WTC11 (cell line): ENCODE measurements around the gene CCDC167. TPM values are rescaled to one million over a fixed set of nuclear protein-coding genes. Genes with fewer than 3 reads are reported as not detected.

ENCODE experiments used
- ATAC-seq: fragments of 200-7000 bp; cut with Tn5 transposase; 2 replicates; pipeline ENCODE4 v1.10.0; 2021; ENCODE audit warnings: mild to moderate bottlenecking, moderate library complexity
- CTCF ChIA-PET: fragments of 300-600 bp; sonication (Branson Sonifier 250); formaldehyde crosslinking; loops from one replicate; lab custom pipeline; 2021; ENCODE audit warnings: antibody characterized with exemption; lab: Charles Lee
- POLR2A ChIA-PET: fragments of 350-600 bp; sonication (Branson Sonifier 250); formaldehyde crosslinking; loops from one replicate; lab custom pipeline; 2021; ENCODE audit warnings: antibody characterized with exemption; lab: Charles Lee
- DNase-seq: peaks from one replicate; pipeline ENCODE4 v3.0.0; 2021; ENCODE audit warnings: low spot score
- H3K27ac Mint-ChIP-seq: 2 replicates; pipeline ENCODE4 v1.8.0; 2021; ENCODE audit warnings: mixed read lengths
- H3K27me3 Mint-ChIP-seq: 2 replicates; pipeline ENCODE4 v1.8.0; 2021; ENCODE audit warnings: low read depth, mild to moderate bottlenecking, moderate library complexity, mixed read lengths
- H3K36me3 Mint-ChIP-seq: 2 replicates; pipeline ENCODE4 v1.8.0; 2021; ENCODE audit warnings: mixed read lengths
- H3K4me1 Mint-ChIP-seq: 2 replicates; pipeline ENCODE4 v1.8.0; 2022; ENCODE audit warnings: mixed read lengths
- H3K4me3 Mint-ChIP-seq: 2 replicates; pipeline ENCODE4 v1.8.0; 2021; ENCODE audit warnings: mild to moderate bottlenecking, moderate library complexity, mixed read lengths
- H3K9me3 Mint-ChIP-seq: 2 replicates; pipeline ENCODE4 v1.8.0; 2021; ENCODE audit warnings: mixed read lengths
- ELF4 ChIP-seq: sonication (generic); formaldehyde crosslinking; IDR thresholded peaks from 2 replicates; pipeline ENCODE4 v1.8.1; 2022; ENCODE audit warnings: low read depth, mild to moderate bottlenecking, moderate library complexity, missing genetic modification reagents
- EMX1 ChIP-seq: fragments of 250-450 bp; sonication (Bioruptor Pico); IDR thresholded peaks from 2 replicates; pipeline ENCODE4 v1.8.0; 2021; ENCODE audit warnings: mild to moderate bottlenecking
- ETV6 ChIP-seq: sonication (generic); formaldehyde crosslinking; IDR thresholded peaks from 2 replicates; pipeline ENCODE4 v1.8.1; 2022; ENCODE audit warnings: mild to moderate bottlenecking, missing genetic modification reagents
- GTF2I ChIP-seq: fragments of 250-450 bp; sonication (Bioruptor Pico); conservative IDR thresholded peaks from 2 replicates; pipeline ENCODE4 v1.4.0; 2021; ENCODE audit warnings: mild to moderate bottlenecking
- IRF2 ChIP-seq: sonication (generic); formaldehyde crosslinking; IDR thresholded peaks from 2 replicates; pipeline ENCODE4 v1.8.0; 2022; ENCODE audit warnings: low read depth, missing genetic modification reagents, borderline replicate concordance
- JUN ChIP-seq: sonication (generic); formaldehyde crosslinking; IDR thresholded peaks from 2 replicates; pipeline ENCODE4 v1.8.0; 2023; ENCODE audit warnings: mild to moderate bottlenecking, missing genetic modification reagents
- NR2C2 ChIP-seq: sonication (generic); formaldehyde crosslinking; IDR thresholded peaks from 2 replicates; pipeline ENCODE4 v1.8.0; 2022; ENCODE audit warnings: mild to moderate bottlenecking, missing genetic modification reagents
- NR3C1 ChIP-seq: sonication (generic); formaldehyde crosslinking; conservative IDR thresholded peaks from 2 replicates; pipeline ENCODE4 v1.8.1; 2023; ENCODE audit warnings: low read depth, mild to moderate bottlenecking, missing genetic modification reagents
- SP1 ChIP-seq: sonication (generic); formaldehyde crosslinking; conservative IDR thresholded peaks from 2 replicates; pipeline ENCODE4 v1.8.1; 2022; ENCODE audit warnings: missing genetic modification reagents
- TEAD1 ChIP-seq: sonication (generic); formaldehyde crosslinking; IDR thresholded peaks from 2 replicates; pipeline ENCODE4 v1.8.0; 2022; ENCODE audit warnings: mild to moderate bottlenecking, missing genetic modification reagents
- ZNF396 ChIP-seq: fragments of 250-450 bp; sonication (Bioruptor Pico); IDR thresholded peaks from 2 replicates; pipeline ENCODE4 v1.8.0; 2021; ENCODE audit warnings: mild to moderate bottlenecking, moderate library complexity, borderline replicate concordance
- ZNF416 ChIP-seq: fragments of 250-450 bp; sonication (Bioruptor Pico); IDR thresholded peaks from 2 replicates; pipeline ENCODE4 v1.9.0; 2021; ENCODE audit warnings: mild to moderate bottlenecking, inconsistent platforms
- ZNF423 ChIP-seq: fragments of 250-450 bp; sonication (Bioruptor Pico); IDR thresholded peaks from 2 replicates; pipeline ENCODE4 v2.1.2; 2022; ENCODE audit warnings: mild to moderate bottlenecking, moderate library complexity
- ZNF671 ChIP-seq: fragments of 250-450 bp; sonication (Bioruptor Pico); IDR thresholded peaks from 2 replicates; pipeline ENCODE4 v1.8.0; 2021; ENCODE audit warnings: mild to moderate bottlenecking
- total RNA-seq: library from RNA; stranded (reverse); gene quantifications from 3 replicates; pipeline ENCODE4 v1.2.3, GENCODE V29; 2021
- TF ChIP-seq, protein P1 (sequence below): sonication (generic); formaldehyde crosslinking; IDR thresholded peaks from 2 replicates; pipeline ENCODE4 v1.8.0; 2022; ENCODE audit warnings: mild to moderate bottlenecking, missing genetic modification reagents
- TF ChIP-seq, protein P2 (sequence below): sonication (generic); formaldehyde crosslinking; IDR thresholded peaks from 2 replicates; pipeline ENCODE4 v1.8.1; 2022; ENCODE audit warnings: low read depth, mild to moderate bottlenecking, moderate library complexity, missing genetic modification reagents, borderline replicate concordance
- TF ChIP-seq, protein P3 (sequence below): sonication (generic); formaldehyde crosslinking; IDR thresholded peaks from 2 replicates; pipeline ENCODE4 v1.8.1; 2022; ENCODE audit warnings: mild to moderate bottlenecking, missing genetic modification reagents, moderate library complexity, borderline replicate concordance
- TF ChIP-seq, protein P4 (sequence below): fragments of 250-450 bp; sonication (Bioruptor Pico); IDR thresholded peaks from 2 replicates; pipeline ENCODE4 v1.9.0; 2021; ENCODE audit warnings: mild to moderate bottlenecking, borderline replicate concordance
- TF ChIP-seq, protein P5 (sequence below): sonication (generic); formaldehyde crosslinking; conservative IDR thresholded peaks from 2 replicates; pipeline ENCODE4 v1.8.1; 2023; ENCODE audit warnings: mild to moderate bottlenecking, low read depth, missing genetic modification reagents, moderate library complexity

The CCDC167 gene
- total RNA-seq, 1 experiment from 2014 or later = 19.1 TPM

DNA sequence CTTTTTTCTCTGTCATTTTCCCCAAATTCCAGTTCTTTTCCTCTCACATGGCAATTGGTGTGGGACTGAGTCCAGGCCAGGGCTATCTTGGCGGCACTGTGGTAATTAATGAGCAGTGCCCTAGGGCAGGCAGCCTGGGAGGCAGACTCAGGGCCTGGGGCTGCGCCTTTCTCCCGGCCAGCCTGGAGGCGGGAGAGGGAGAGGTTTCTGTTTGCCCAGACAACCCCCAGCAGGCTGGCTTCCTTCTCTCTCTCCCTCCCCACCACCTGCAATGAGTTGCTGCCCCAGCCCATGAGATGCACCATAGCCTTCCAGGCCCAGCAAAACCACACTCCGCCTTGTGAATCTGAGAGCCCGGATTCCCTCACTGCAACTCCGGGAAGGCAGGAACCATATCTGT lies 15.1 kb upstream of the CCDC167 start:
- TF ChIP-seq EMX1 (CRISPR knock-in tag) = no peak
- TF ChIP-seq NR3C1 = no peak
- TF ChIP-seq ZNF671 = no peak
- TF ChIP-seq ZNF416 (CRISPR knock-in tag) = no peak
- TF ChIP-seq, protein P1, sequence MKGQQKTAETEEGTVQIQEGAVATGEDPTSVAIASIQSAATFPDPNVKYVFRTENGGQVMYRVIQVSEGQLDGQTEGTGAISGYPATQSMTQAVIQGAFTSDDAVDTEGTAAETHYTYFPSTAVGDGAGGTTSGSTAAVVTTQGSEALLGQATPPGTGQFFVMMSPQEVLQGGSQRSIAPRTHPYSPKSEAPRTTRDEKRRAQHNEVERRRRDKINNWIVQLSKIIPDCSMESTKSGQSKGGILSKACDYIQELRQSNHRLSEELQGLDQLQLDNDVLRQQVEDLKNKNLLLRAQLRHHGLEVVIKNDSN = no peak
- no peak for TF ChIP-seq NR2C2 (CRISPR knock-in tag)
- TF ChIP-seq, protein P2, sequence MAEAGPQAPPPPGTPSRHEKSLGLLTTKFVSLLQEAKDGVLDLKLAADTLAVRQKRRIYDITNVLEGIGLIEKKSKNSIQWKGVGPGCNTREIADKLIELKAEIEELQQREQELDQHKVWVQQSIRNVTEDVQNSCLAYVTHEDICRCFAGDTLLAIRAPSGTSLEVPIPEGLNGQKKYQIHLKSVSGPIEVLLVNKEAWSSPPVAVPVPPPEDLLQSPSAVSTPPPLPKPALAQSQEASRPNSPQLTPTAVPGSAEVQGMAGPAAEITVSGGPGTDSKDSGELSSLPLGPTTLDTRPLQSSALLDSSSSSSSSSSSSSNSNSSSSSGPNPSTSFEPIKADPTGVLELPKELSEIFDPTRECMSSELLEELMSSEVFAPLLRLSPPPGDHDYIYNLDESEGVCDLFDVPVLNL (CRISPR knock-in tag) = no peak
- TF ChIP-seq JUN (CRISPR knock-in tag) = no peak
- TF ChIP-seq, protein P3, sequence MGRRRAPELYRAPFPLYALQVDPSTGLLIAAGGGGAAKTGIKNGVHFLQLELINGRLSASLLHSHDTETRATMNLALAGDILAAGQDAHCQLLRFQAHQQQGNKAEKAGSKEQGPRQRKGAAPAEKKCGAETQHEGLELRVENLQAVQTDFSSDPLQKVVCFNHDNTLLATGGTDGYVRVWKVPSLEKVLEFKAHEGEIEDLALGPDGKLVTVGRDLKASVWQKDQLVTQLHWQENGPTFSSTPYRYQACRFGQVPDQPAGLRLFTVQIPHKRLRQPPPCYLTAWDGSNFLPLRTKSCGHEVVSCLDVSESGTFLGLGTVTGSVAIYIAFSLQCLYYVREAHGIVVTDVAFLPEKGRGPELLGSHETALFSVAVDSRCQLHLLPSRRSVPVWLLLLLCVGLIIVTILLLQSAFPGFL = no peak
- no peak for TF ChIP-seq TEAD1
- TF ChIP-seq IRF2 (CRISPR knock-in tag) = no peak
- TF ChIP-seq ZNF423 (CRISPR knock-in tag) = no peak
- no peak for TF ChIP-seq ELF4 (CRISPR knock-in tag)
- no peak for TF ChIP-seq ETV6 (CRISPR knock-in tag)
- TF ChIP-seq, protein P4, sequence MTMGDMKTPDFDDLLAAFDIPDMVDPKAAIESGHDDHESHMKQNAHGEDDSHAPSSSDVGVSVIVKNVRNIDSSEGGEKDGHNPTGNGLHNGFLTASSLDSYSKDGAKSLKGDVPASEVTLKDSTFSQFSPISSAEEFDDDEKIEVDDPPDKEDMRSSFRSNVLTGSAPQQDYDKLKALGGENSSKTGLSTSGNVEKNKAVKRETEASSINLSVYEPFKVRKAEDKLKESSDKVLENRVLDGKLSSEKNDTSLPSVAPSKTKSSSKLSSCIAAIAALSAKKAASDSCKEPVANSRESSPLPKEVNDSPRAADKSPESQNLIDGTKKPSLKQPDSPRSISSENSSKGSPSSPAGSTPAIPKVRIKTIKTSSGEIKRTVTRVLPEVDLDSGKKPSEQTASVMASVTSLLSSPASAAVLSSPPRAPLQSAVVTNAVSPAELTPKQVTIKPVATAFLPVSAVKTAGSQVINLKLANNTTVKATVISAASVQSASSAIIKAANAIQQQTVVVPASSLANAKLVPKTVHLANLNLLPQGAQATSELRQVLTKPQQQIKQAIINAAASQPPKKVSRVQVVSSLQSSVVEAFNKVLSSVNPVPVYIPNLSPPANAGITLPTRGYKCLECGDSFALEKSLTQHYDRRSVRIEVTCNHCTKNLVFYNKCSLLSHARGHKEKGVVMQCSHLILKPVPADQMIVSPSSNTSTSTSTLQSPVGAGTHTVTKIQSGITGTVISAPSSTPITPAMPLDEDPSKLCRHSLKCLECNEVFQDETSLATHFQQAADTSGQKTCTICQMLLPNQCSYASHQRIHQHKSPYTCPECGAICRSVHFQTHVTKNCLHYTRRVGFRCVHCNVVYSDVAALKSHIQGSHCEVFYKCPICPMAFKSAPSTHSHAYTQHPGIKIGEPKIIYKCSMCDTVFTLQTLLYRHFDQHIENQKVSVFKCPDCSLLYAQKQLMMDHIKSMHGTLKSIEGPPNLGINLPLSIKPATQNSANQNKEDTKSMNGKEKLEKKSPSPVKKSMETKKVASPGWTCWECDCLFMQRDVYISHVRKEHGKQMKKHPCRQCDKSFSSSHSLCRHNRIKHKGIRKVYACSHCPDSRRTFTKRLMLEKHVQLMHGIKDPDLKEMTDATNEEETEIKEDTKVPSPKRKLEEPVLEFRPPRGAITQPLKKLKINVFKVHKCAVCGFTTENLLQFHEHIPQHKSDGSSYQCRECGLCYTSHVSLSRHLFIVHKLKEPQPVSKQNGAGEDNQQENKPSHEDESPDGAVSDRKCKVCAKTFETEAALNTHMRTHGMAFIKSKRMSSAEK (CRISPR knock-in tag) = no peak
- TF ChIP-seq SP1 (CRISPR knock-in tag) = no peak
- H3K4me3 Mint-ChIP-seq = no peak overlapping the region
- H3K27ac Mint-ChIP-seq = no peak overlapping the region
- 0 out of 2 replicates have a peak, but pooled peaks cover under 1% of the 10 kb centered on the region for H3K36me3 Mint-ChIP-seq
- POLR2A ChIA-PET = no interaction called here
- H3K9me3 Mint-ChIP-seq = peaks cover 7% of the 10 kb centered on the region
- ATAC-seq (no peak), DNase-seq (no peak)
- peaks cover 70% of the 10 kb centered on the region for H3K4me1 Mint-ChIP-seq
- CTCF ChIA-PET = interaction anchor here (1.3 to 3.0 kb wide), 2 partner anchors 22 to 177 kb away, joined by 3 to 18 read pairs; no protein-coding TSS in a partner anchor
- peaks cover 52% of the 10 kb centered on the region for H3K27me3 Mint-ChIP-seq

DNA sequence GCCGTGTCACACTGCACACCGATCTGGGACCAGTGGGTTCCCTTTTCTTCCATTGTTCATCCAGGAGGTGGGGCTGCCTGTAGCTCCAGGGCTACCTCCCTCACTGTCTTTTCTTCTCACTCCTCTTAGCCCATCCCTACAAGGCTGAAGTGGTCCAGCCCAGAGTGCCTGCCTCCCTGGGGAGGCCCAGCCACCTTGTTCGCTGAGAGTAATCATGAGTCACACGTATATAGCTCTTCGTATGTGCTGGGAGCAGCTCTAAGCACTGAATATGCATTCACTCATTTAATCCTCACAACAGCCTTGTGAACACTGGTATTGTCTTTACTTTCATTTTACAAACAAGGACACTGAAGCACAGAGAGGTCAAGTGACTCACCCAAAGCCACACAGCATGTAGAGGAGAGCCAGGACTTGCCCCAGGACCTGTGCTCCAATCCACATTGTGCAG lies 14.7 kb upstream of the CCDC167 start:
- peaks cover 11% of the 10 kb centered on the region for H3K9me3 Mint-ChIP-seq
- ChIA-PET POLR2A (interaction anchor here (0.6 kb wide), 1 partner anchor 39 kb away, joined by 3 read pairs; no protein-coding TSS in a partner anchor), CTCF (interaction anchor here (3.4 kb wide), 1 partner anchor 51 kb away, joined by 23 read pairs; no protein-coding TSS in a partner anchor)
- TF ChIP-seq GTF2I (CRISPR knock-in tag) (0 out of 2 replicates have a peak, but pooled peaks have one; percentile 44), ZNF396 (CRISPR knock-in tag) (no peak), EMX1 (CRISPR knock-in tag) (no peak)
- TF ChIP-seq, protein P5, sequence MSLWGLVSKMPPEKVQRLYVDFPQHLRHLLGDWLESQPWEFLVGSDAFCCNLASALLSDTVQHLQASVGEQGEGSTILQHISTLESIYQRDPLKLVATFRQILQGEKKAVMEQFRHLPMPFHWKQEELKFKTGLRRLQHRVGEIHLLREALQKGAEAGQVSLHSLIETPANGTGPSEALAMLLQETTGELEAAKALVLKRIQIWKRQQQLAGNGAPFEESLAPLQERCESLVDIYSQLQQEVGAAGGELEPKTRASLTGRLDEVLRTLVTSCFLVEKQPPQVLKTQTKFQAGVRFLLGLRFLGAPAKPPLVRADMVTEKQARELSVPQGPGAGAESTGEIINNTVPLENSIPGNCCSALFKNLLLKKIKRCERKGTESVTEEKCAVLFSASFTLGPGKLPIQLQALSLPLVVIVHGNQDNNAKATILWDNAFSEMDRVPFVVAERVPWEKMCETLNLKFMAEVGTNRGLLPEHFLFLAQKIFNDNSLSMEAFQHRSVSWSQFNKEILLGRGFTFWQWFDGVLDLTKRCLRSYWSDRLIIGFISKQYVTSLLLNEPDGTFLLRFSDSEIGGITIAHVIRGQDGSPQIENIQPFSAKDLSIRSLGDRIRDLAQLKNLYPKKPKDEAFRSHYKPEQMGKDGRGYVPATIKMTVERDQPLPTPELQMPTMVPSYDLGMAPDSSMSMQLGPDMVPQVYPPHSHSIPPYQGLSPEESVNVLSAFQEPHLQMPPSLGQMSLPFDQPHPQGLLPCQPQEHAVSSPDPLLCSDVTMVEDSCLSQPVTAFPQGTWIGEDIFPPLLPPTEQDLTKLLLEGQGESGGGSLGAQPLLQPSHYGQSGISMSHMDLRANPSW (CRISPR knock-in tag) = no peak
- H3K4me1 Mint-ChIP-seq = peaks cover 73% of the 10 kb centered on the region
- H3K36me3 Mint-ChIP-seq = 0 out of 2 replicates have a peak, but pooled peaks cover 2% of the 10 kb centered on the region
- ATAC-seq = no peak
- DNase-seq = no peak
- H3K27me3 Mint-ChIP-seq = peaks cover 52% of the 10 kb centered on the region
- no peak overlapping the region for H3K27ac Mint-ChIP-seq
- 0 out of 2 replicates have a peak overlapping the region, but pooled peaks have one; percentile 1 for H3K4me3 Mint-ChIP-seq
